Tibial artery (tissue), 4 donors: ENCODE data around the gene OR51A7.

Source experiments
- DNase-seq, 2 donors: peaks; one replicate each; pipeline ENCODE4 v3.0.0-alpha.2; 2019
- H3K27ac ChIP-seq, 2 donors: fragments of 200-600 bp; sonication (generic) in 1 of 2; 1 replicate in 1 of 2; 2 replicates in 1 of 2; pipeline ENCODE4 v1.5.1; 2018 to 2019; ENCODE audit warnings: mild to moderate bottlenecking in 1 of 2
- H3K27me3 ChIP-seq, 2 donors: fragments of 200-600 bp; sonication (generic) in 1 of 2; one replicate each; pipeline versions ENCODE4 v1.5.1 to v1.6.0; 2016 to 2019
- H3K36me3 ChIP-seq, 3 donors: fragments of 200-600 bp; sonication (generic) in 2 of 3; one replicate each; pipeline ENCODE4 v1.5.1; 2016 to 2019; ENCODE audit warnings: mild to moderate bottlenecking in 2 of 3
- H3K4me1 ChIP-seq, 4 donors: fragments of 200-600 bp; sonication (generic) in 2 of 4; 1 replicate in 3 of 4; 2 replicates in 1 of 4; pipeline ENCODE4 v1.5.1; 2016 to 2019
- H3K4me3 ChIP-seq, 2 donors: fragments of 200-600 bp; sonication (generic) in 1 of 2; 1 replicate in 1 of 2; 2 replicates in 1 of 2; pipeline ENCODE4 v1.5.1; 2018 to 2019; ENCODE audit warnings: mild to moderate bottlenecking in 2 of 2
- H3K9me3 ChIP-seq, 3 donors: fragments of 200-600 bp; sonication (generic) in 1 of 3; one replicate each; pipeline ENCODE4 v1.5.1; 2016 to 2019
- intact Hi-C: fragments of 100-400 bp; cut with DNase I; formaldehyde crosslinking; loops from one replicate; pipeline ENCODE4 v1.15.0; 2023; ENCODE audit warnings: low total_unique reads
- TF ChIP-seq, protein P1 (sequence below), 2 experiments: fragments of 200-600 bp in 1 of 2; fragments of 450-650 bp in 1 of 2; IDR thresholded peaks; one replicate each; pipeline ENCODE4 v1.5.1; 2017 to 2019; ENCODE audit warnings: antibody characterized with exemption in 2 of 2, mild to moderate bottlenecking in 1 of 2, moderate library complexity in 1 of 2

The OR51A7 gene

DNA sequence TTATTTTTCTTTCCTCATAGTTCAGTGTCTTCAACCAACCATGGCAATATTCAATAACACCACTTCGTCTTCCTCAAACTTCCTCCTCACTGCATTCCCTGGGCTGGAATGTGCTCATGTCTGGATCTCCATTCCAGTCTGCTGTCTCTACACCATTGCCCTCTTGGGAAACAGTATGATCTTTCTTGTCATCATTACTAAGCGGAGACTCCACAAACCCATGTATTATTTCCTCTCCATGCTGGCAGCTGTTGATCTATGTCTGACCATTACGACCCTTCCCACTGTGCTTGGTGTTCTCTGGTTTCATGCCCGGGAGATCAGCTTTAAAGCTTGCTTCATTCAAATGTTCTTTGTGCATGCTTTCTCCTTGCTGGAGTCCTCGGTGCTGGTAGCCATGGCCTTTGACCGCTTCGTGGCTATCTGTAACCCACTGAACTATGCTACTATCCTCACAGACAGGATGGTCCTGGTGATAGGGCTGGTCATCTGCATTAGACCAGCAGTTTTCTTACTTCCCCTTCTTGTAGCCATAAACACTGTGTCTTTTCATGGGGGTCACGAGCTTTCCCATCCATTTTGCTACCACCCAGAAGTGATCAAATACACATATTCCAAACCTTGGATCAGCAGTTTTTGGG is 21.6 kb upstream of the OR51A7 start, which contains the start of gene OR51T1:
OR51T1 (plus strand) TSS at position 41 of the 641 bp plus-strand sequence; CDS start at position 41, 0 bp downstream.
- H3K36me3 ChIP-seq = no peaks in the 10 kb centered on the region
- intact Hi-C loops = no loop called here
- H3K4me3 ChIP-seq = no peak within 1 kb of the TSS
- H3K27ac ChIP-seq = no peak within 1 kb of the TSS
- H3K27me3 ChIP-seq = no peaks in the 10 kb centered on the region
- TF ChIP-seq, protein P1, sequence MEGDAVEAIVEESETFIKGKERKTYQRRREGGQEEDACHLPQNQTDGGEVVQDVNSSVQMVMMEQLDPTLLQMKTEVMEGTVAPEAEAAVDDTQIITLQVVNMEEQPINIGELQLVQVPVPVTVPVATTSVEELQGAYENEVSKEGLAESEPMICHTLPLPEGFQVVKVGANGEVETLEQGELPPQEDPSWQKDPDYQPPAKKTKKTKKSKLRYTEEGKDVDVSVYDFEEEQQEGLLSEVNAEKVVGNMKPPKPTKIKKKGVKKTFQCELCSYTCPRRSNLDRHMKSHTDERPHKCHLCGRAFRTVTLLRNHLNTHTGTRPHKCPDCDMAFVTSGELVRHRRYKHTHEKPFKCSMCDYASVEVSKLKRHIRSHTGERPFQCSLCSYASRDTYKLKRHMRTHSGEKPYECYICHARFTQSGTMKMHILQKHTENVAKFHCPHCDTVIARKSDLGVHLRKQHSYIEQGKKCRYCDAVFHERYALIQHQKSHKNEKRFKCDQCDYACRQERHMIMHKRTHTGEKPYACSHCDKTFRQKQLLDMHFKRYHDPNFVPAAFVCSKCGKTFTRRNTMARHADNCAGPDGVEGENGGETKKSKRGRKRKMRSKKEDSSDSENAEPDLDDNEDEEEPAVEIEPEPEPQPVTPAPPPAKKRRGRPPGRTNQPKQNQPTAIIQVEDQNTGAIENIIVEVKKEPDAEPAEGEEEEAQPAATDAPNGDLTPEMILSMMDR (IDR thresholded peaks at IDR 0.05) = no peak
- H3K9me3 ChIP-seq = no peaks in the 10 kb centered on the region
- no peaks in the 10 kb centered on the region for H3K4me1 ChIP-seq
- DNase-seq = no peak

DNA sequence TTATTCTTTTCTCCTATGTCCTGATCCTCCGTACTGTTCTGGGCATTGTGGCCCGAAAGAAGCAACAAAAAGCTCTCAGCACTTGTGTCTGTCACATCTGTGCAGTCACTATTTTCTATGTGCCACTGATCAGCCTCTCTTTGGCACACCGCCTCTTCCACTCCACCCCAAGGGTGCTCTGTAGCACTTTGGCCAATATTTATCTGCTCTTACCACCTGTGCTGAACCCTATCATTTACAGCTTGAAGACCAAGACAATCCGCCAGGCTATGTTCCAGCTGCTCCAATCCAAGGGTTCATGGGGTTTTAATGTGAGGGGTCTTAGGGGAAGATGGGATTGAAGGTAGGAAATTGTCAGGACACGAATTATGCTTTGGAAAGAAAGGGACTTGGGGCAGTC is 21.0 kb upstream of the OR51A7 start:
- H3K36me3 ChIP-seq = no peaks in the 10 kb centered on the region
- H3K27me3 ChIP-seq = no peaks in the 10 kb centered on the region
- no peak for DNase-seq
- no peak overlapping the region for H3K4me3 ChIP-seq
- H3K27ac ChIP-seq = no peak overlapping the region
- no peaks in the 10 kb centered on the region for H3K9me3 ChIP-seq
- intact Hi-C loops = no loop called here
- TF ChIP-seq, protein P1 (IDR thresholded peaks at IDR 0.05) = no peak
- H3K4me1 ChIP-seq = no peaks in the 10 kb centered on the region

DNA sequence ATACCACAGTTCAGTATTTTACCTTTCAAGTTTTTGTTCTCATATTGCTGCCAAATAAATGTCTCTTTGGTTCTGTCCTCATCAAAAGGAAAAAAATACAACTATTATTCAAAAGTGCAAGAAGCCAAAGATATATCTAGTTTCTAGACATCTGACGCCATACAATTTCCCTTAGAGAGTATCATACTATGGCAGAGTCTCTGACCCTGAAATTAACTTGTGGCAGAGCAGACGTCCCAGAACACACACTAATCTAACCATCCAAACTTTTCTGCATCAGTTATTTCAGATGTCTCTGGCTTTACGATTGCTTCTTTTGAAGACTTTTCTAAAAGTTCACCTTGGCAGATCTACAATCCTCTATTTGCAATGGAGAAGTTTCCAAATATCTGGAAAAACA is 19.2 kb upstream of the OR51A7 start:
- TF ChIP-seq, protein P1 (IDR thresholded peaks at IDR 0.05) = no peak
- Histone ChIP-seq H3K27me3 (no peaks in the 10 kb centered on the region), H3K27ac (no peak overlapping the region), H3K9me3 (no peaks in the 10 kb centered on the region), H3K4me1 (no peaks in the 10 kb centered on the region), H3K4me3 (no peak overlapping the region), H3K36me3 (no peaks in the 10 kb centered on the region)
- intact Hi-C loops = no loop called here
- no peak for DNase-seq

DNA sequence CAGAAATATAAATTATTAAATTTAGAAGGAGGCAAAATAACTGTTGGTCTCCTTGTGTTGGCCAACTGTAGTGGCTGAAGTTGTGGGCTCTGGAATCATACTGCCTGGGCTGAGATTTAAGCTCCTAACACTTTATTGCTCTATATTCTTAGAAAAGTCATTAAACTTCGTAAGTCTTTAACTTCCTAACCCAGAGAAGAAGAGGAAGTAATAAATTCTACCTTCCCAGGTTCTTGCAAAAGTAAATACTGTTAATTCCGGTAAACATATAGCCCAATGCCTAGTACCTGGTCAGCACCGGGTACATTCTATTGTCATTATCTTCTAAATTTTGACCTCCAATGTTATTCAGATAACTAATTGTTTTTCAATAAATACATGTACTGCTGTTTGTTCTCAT is 17.4 kb upstream of the OR51A7 start:
- TF ChIP-seq, protein P1 (IDR thresholded peaks at IDR 0.05) = no peak
- no peak for DNase-seq
- Histone ChIP-seq H3K27me3 (no peaks in the 10 kb centered on the region), H3K9me3 (no peaks in the 10 kb centered on the region), H3K4me1 (no peaks in the 10 kb centered on the region), H3K27ac (no peak overlapping the region), H3K36me3 (no peaks in the 10 kb centered on the region), H3K4me3 (no peak overlapping the region)
- intact Hi-C loops = no loop called here

DNA sequence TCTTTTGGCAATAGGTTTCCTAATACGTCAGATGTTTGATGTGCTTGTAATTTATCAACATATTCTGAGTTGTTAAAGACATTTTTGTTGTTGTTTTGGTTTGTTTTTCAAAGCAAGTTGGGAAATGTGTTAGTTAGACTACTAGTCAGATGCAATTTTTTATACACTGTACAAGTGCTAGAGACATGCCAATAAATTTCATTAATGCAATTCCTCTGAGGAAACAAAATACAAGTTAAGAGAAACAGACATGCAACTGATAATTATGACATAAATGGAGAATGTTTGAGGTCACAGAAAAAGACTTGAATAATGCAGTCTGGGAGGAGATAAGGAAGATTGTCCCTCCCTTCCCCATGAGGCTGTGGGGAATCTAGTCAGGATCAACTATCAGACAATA is 16.0 kb upstream of the OR51A7 start:
- H3K4me1 ChIP-seq = no peaks in the 10 kb centered on the region
- no peaks in the 10 kb centered on the region for H3K27me3 ChIP-seq
- no peak overlapping the region for H3K27ac ChIP-seq
- intact Hi-C loops = no loop called here
- TF ChIP-seq, protein P1 (IDR thresholded peaks at IDR 0.05) = no peak
- no peaks in the 10 kb centered on the region for H3K9me3 ChIP-seq
- no peaks in the 10 kb centered on the region for H3K36me3 ChIP-seq
- H3K4me3 ChIP-seq = no peak overlapping the region
- no peak for DNase-seq

DNA sequence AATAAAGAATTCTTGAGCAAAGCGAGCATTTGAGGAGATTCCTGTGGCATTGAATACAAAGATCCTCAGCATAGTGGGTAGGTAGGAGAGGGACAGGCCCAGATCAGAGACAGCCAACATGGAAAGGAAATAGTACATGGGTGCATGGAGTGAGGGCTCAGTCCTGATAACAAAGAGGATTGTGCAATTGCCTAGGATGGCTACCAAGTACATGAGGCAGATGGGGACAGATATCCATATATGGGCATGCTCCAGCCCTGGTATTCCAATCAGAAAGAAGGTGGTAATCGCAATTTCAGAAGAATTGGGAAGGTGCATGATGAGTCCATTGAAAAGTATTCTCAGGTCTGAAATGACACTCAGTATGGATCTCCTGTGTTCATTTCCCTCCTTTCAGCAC is 13.3 kb upstream of the OR51A7 start:
- intact Hi-C loops = no loop called here
- no peak for DNase-seq
- Histone ChIP-seq H3K27ac (no peak overlapping the region), H3K27me3 (no peaks in the 10 kb centered on the region), H3K4me3 (no peak overlapping the region), H3K4me1 (no peaks in the 10 kb centered on the region), H3K36me3 (no peaks in the 10 kb centered on the region), H3K9me3 (no peaks in the 10 kb centered on the region)
- TF ChIP-seq, protein P1 (IDR thresholded peaks at IDR 0.05) = no peak
